IMR-90 (cell line): Measurements from ENCODE around the gene SGPL1. TPM values are rescaled to one million over a fixed set of nuclear protein-coding genes. Genes with fewer than 3 reads are reported as not detected.

ENCODE experiments used
- ATAC-seq: fragments of 200-7000 bp; cut with Tn5 transposase; 2 replicates; pipeline ENCODE4 v1.9.1; 2020; ENCODE audit warnings: low read depth, mild to moderate bottlenecking, moderate library complexity
- BruUV-seq: library from RNA; stranded (reverse); fragments of 400-500 nt; replicated peaks from 2 replicates; lab custom pipeline; 2021; lab: Mats Ljungman, UMichigan
- CTCF ChIA-PET: fragments of 300-600 bp; formaldehyde crosslinking; extraction: SDS; loops from one replicate; lab custom pipeline; 2021; ENCODE audit warnings: antibody characterized with exemption; lab: Yijun Ruan, JAX
- POLR2A ChIA-PET: fragments of 300-600 bp; sonication (Branson Sonifier 250); formaldehyde crosslinking; loops from one replicate; lab custom pipeline; 2022; ENCODE audit warnings: antibody characterized with exemption; ENCODE audit not compliant: unreplicated experiment; lab: Charles Lee
- DNase-seq: peaks from one replicate; pipeline ENCODE4 v3.0.0; 2013
- H2AFZ ChIP-seq: replicated peaks from 2 replicates; pipeline ENCODE3; 2013; ENCODE audit warnings: low read length, mild to moderate bottlenecking; ENCODE audit not compliant: poor library complexity
- H2AK5ac ChIP-seq: 2 replicates; pipeline ENCODE4 v1.6.1; 2013; ENCODE audit warnings: low read depth, low read length, inconsistent platforms
- H2AK9ac ChIP-seq: replicated peaks from 2 replicates; pipeline ENCODE3; 2013; ENCODE audit warnings: mild to moderate bottlenecking, low read depth, low read length, moderate library complexity; ENCODE audit not compliant: poor library complexity
- H2BK120ac ChIP-seq: 2 replicates; pipeline ENCODE4 v1.6.1; 2013; ENCODE audit warnings: low read depth, low read length, inconsistent platforms
- H2BK15ac ChIP-seq: 3 replicates; pipeline ENCODE4 v1.6.1; 2013; ENCODE audit warnings: low read depth, low read length, inconsistent platforms
- H2BK20ac ChIP-seq: 2 replicates; pipeline ENCODE4 v1.6.1; 2013; ENCODE audit warnings: low read depth, mild to moderate bottlenecking, inconsistent platforms, low read length, moderate library complexity
- H2BK5ac ChIP-seq: 2 replicates; pipeline ENCODE4 v1.6.1; 2013; ENCODE audit warnings: mild to moderate bottlenecking, low read depth, low read length, inconsistent platforms; ENCODE audit not compliant: poor library complexity, severe bottlenecking
- H3K14ac ChIP-seq: replicated peaks from 2 replicates; pipeline ENCODE4 v1.6.1; 2013; ENCODE audit warnings: low read depth, low read length, inconsistent platforms
- H3K18ac ChIP-seq: 2 replicates; pipeline ENCODE4 v1.6.1; 2013; ENCODE audit warnings: low read depth, low read length, control low read depth
- H3K23ac ChIP-seq: 2 replicates; pipeline ENCODE4 v1.6.1; 2013; ENCODE audit warnings: low read depth, low read length, inconsistent platforms
- H3K27ac ChIP-seq: 2 replicates; pipeline ENCODE4 v1.5.1; 2013; ENCODE audit warnings: mild to moderate bottlenecking, control low read depth, low read length; ENCODE audit not compliant: insufficient read depth
- H3K27me3 ChIP-seq: 2 replicates; pipeline ENCODE4 v1.6.1; 2013; ENCODE audit warnings: low read length; ENCODE audit not compliant: control insufficient read depth, insufficient read depth
- H3K36me3 ChIP-seq: 2 replicates; pipeline ENCODE4 v1.6.1; 2013; ENCODE audit warnings: low read length, mixed read lengths; ENCODE audit not compliant: control insufficient read depth, insufficient read depth
- H3K4ac ChIP-seq: 2 replicates; pipeline ENCODE4 v1.6.1; 2013; ENCODE audit warnings: low read depth, low read length, inconsistent platforms
- H3K4me1 ChIP-seq: 2 replicates; pipeline ENCODE4 v1.6.1; 2013; ENCODE audit warnings: low read length, mixed read lengths; ENCODE audit not compliant: control insufficient read depth, insufficient read depth
- H3K4me2 ChIP-seq: 2 replicates; pipeline ENCODE4 v1.6.1; 2013; ENCODE audit warnings: low read depth, mild to moderate bottlenecking, control low read depth, low read length, moderate library complexity
- H3K4me3 ChIP-seq: 2 replicates; pipeline ENCODE4 v1.5.1; 2013; ENCODE audit warnings: low read depth, mild to moderate bottlenecking, control low read depth, low read length, moderate library complexity; ENCODE audit not compliant: insufficient read depth
- H3K56ac ChIP-seq: 2 replicates; pipeline ENCODE4 v1.6.1; 2013; ENCODE audit warnings: low read length, inconsistent platforms; ENCODE audit not compliant: insufficient read depth; ENCODE audit errors: extremely low read depth
- H3K79me1 ChIP-seq, 2 experiments: 2 replicates each; pipeline ENCODE4 v1.6.1; 2013; ENCODE audit warnings: low read length in 2 of 2, inconsistent platforms in 1 of 2, low read depth in 1 of 2
- H3K9ac ChIP-seq: 2 replicates; pipeline ENCODE4 v1.6.1; 2013; ENCODE audit warnings: low read depth, low read length, control low read depth
- H3K9me1 ChIP-seq: 2 replicates; pipeline ENCODE4 v1.6.1; 2013; ENCODE audit warnings: low read length, inconsistent platforms; ENCODE audit not compliant: insufficient read depth
- H3K9me3 ChIP-seq: 2 replicates; pipeline ENCODE4 v1.6.1; 2013; ENCODE audit warnings: low read length; ENCODE audit not compliant: control insufficient read depth, insufficient read depth
- H4K20me1 ChIP-seq: 2 replicates; pipeline ENCODE4 v1.6.1; 2013; ENCODE audit warnings: low read length, inconsistent platforms; ENCODE audit not compliant: insufficient read depth
- H4K5ac ChIP-seq: 2 replicates; pipeline ENCODE4 v1.6.1; 2013; ENCODE audit warnings: mild to moderate bottlenecking, low read depth, low read length, control low read depth
- H4K8ac ChIP-seq, 2 experiments: 2 replicates each; pipeline ENCODE4 v1.6.1; 2013; ENCODE audit warnings: low read depth in 2 of 2, low read length in 2 of 2, control low read depth in 1 of 2, inconsistent platforms in 1 of 2
- H4K91ac ChIP-seq: 2 replicates; pipeline ENCODE4 v1.6.1; 2013; ENCODE audit warnings: low read depth, low read length, inconsistent platforms; ENCODE audit not compliant: insufficient read depth
- BHLHE40 ChIP-seq: fragments of 150-350 bp; IDR thresholded peaks from 2 replicates; pipeline ENCODE4 v1.6.1; 2016; ENCODE audit warnings: mild to moderate bottlenecking, low read depth, low read length
- CEBPB ChIP-seq: IDR thresholded peaks from 2 replicates; pipeline ENCODE4 v1.6.1; 2012; ENCODE audit warnings: low read depth, low read length, improper control_type of control experiment
- CHD1 ChIP-seq: IDR thresholded peaks from 2 replicates; pipeline ENCODE4 v1.6.1; 2012; ENCODE audit warnings: low read depth, low read length, improper control_type of control experiment
- CTCF ChIP-seq: conservative IDR thresholded peaks from 2 replicates; pipeline ENCODE4 v1.5.1; 2012; ENCODE audit warnings: mild to moderate bottlenecking, low read depth, low read length, improper control_type of control experiment
- FOS ChIP-seq: fragments of 150-350 bp; IDR thresholded peaks from 2 replicates; pipeline ENCODE4 v1.6.1; 2016; ENCODE audit warnings: low read depth, low read length
- MAFK ChIP-seq: IDR thresholded peaks from 2 replicates; pipeline ENCODE4 v1.6.1; 2012; ENCODE audit warnings: low read depth, low read length, improper control_type of control experiment
- MAZ ChIP-seq: IDR thresholded peaks from 2 replicates; pipeline ENCODE4 v1.6.1; 2012; ENCODE audit warnings: low read depth, mild to moderate bottlenecking, low read length, improper control_type of control experiment, moderate library complexity, borderline replicate concordance
- MXI1 ChIP-seq: IDR thresholded peaks from 2 replicates; pipeline ENCODE4 v1.6.1; 2012; ENCODE audit warnings: low read depth, mild to moderate bottlenecking, low read length, moderate library complexity, borderline replicate concordance
- NFE2L2 ChIP-seq: fragments of 150-350 bp; IDR thresholded peaks from 2 replicates; pipeline ENCODE4 v1.6.1; 2016; ENCODE audit warnings: low read depth, mild to moderate bottlenecking, low read length
- POLR2A ChIP-seq: IDR thresholded peaks from 2 replicates; pipeline ENCODE4 v1.6.1; 2012; ENCODE audit warnings: mild to moderate bottlenecking, low read depth, low read length
- RAD21 ChIP-seq: IDR thresholded peaks from 2 replicates; pipeline ENCODE4 v1.6.1; 2012; ENCODE audit warnings: low read length, improper control_type of control experiment
- RCOR1 ChIP-seq: IDR thresholded peaks from 2 replicates; pipeline ENCODE4 v1.6.1; 2012; ENCODE audit warnings: mild to moderate bottlenecking, low read length, improper control_type of control experiment; ENCODE audit not compliant: insufficient replicate concordance
- RFX5 ChIP-seq: IDR thresholded peaks from 2 replicates; pipeline ENCODE4 v1.8.0; 2012; ENCODE audit warnings: low read depth, mild to moderate bottlenecking, low read length, moderate library complexity
- USF2 ChIP-seq: fragments of 150-350 bp; IDR thresholded peaks from 2 replicates; pipeline ENCODE4 v1.6.1; 2017; ENCODE audit warnings: mild to moderate bottlenecking, antibody characterized with exemption, low read length, low read depth
- WGBS, 2 experiments: methylation state at CpG; one replicate each; pipeline versions ENCODE4 v1.1.5 to v1.1.7; 2013; ENCODE audit warnings: missing lambda C conversion rate in 2 of 2; ENCODE audit not compliant: insufficient read length in 1 of 2; ENCODE audit errors: extremely low coverage in 2 of 2; 5-methylcytosine and 5-hydroxymethylcytosine counted together
- dilution Hi-C: fragments of 300-500 bp; cut with HindIII; formaldehyde crosslinking; loops from one replicate; pipeline ENCODE4 v1.14.3; 2018; ENCODE audit warnings: low sequenced_read_pairs; ENCODE audit not compliant: unreplicated experiment
- in situ Hi-C: fragments of 300-500 bp; cut with MboI; formaldehyde crosslinking; loops from 3 replicates; pipeline ENCODE4 v1.14.3; 2019; ENCODE audit warnings: low sequenced_read_pairs, inconsistent platforms, mixed read lengths
- intact Hi-C: fragments of 100-400 bp; cut with micrococcal nuclease; formaldehyde crosslinking; loops from 2 replicates; pipeline ENCODE4 v1.10.0; 2022
- polyA plus RNA-seq, 3 experiments: library from polyadenylated mRNA; depleted of rRNA; stranded (reverse); fragments of >200 nt; gene quantifications; 2 replicates each; pipeline ENCODE4 v1.2.3, GENCODE V29; 2012; ENCODE audit warnings: low replicate concordance in 1 of 3
- total RNA-seq: library from RNA; depleted of rRNA; stranded (reverse); fragments of >200 nt; gene quantifications from 2 replicates; pipeline ENCODE4 v1.2.3, GENCODE V29; 2012

Gene SGPL1
- total and polyA plus RNA-seq, 2 of the 4 experiments (the other 2 are of a cell fraction), result 12.2 to 26.7 TPM

- no peaks in the 10 kb centered on the region for H3K79me1 ChIP-seq
- H3K4me3 ChIP-seq, result no peak overlapping the region
- H3K36me3 ChIP-seq, result no peaks in the 10 kb centered on the region
- no peak overlapping the region for H2BK15ac ChIP-seq
- no peaks in the 10 kb centered on the region for H3K9me1 ChIP-seq
- no peak overlapping the region for H4K5ac ChIP-seq
- no peak overlapping the region for H2BK20ac ChIP-seq
- no peak overlapping the region for H3K23ac ChIP-seq
- DNase-seq, result no peak
- no peak overlapping the region for H2BK120ac ChIP-seq
- TF ChIP-seq POLR2A, result no peak
- TF ChIP-seq CEBPB, result no peak
- no peak for TF ChIP-seq MAFK
- no peak for TF ChIP-seq FOS
- TF ChIP-seq CTCF, result no peak
- TF ChIP-seq USF2, result no peak
- TF ChIP-seq RFX5, result no peak
- TF ChIP-seq NFE2L2, result no peak
- TF ChIP-seq CHD1, result no peak
- no peak for TF ChIP-seq RCOR1
- TF ChIP-seq RAD21, result no peak
- no peak for TF ChIP-seq MXI1
- TF ChIP-seq MAZ, result no peak
- no peak for TF ChIP-seq BHLHE40
- H3K9me3 ChIP-seq, result no peaks in the 10 kb centered on the region
- H2AK9ac ChIP-seq, result no peak overlapping the region
- H3K4ac ChIP-seq, result no peak overlapping the region
- H3K4me1 ChIP-seq, result no peaks in the 10 kb centered on the region
- no peak for ATAC-seq
- in situ Hi-C loops (no loop called here), dilution Hi-C loops (no loop called here), intact Hi-C loops (no loop called here)
- H4K91ac ChIP-seq, result no peak overlapping the region
- no peak overlapping the region for H3K18ac ChIP-seq
- H3K4me2 ChIP-seq, result no peak overlapping the region
- no CpG with 5 or more reads among the region's 3 CpGs for WGBS, 2 experiments
- no TSS peak for BruUV-seq
- H3K9ac ChIP-seq, result no peak overlapping the region
- no peak overlapping the region for H2AFZ ChIP-seq
- H4K8ac ChIP-seq, result no peak overlapping the region
- peaks cover 17% of the 10 kb centered on the region for H3K27me3 ChIP-seq
- H3K56ac ChIP-seq, result no peak overlapping the region
- no peak overlapping the region for H2AK5ac ChIP-seq
- ChIA-PET CTCF (interaction anchor here (0.5 kb wide), 1 partner anchor 49 kb away, joined by 3 read pairs; no protein-coding TSS in a partner anchor), POLR2A (no interaction called here)
- no peaks in the 10 kb centered on the region for H4K20me1 ChIP-seq
- no peak overlapping the region for H3K27ac ChIP-seq
- no peak overlapping the region for H2BK5ac ChIP-seq
- no peak overlapping the region for H3K14ac ChIP-seq
Observed at GRCh38 chr10:70807556-70807955, 8.2 kb upstream of the SGPL1 start.
